H1 (cell line): Measurements from ENCODE around the gene ALOX15.

Experiments used
- CTCF ChIP-seq, 3 experiments: IDR thresholded peaks; 1 replicate in 2 of 3; 2 replicates in 1 of 3; pipeline versions ENCODE4 v1.5.1 to v1.6.1; 2011; ENCODE audit warnings: low read length in 3 of 3, mild to moderate bottlenecking in 3 of 3, inconsistent platforms in 2 of 3, low read depth in 1 of 3, moderate library complexity in 1 of 3; ENCODE audit not compliant: insufficient read depth in 1 of 3; ENCODE audit errors: control extremely low read depth in 1 of 3
- EGR1 ChIP-seq: IDR thresholded peaks from 2 replicates; pipeline ENCODE4 v1.6.1; 2011; ENCODE audit warnings: low read depth, low read length, borderline replicate concordance
- EZH2 ChIP-seq: fragments of 200-600 bp; sonication (generic); IDR thresholded peaks from 2 replicates; pipeline ENCODE4 v1.7.1; 2012; ENCODE audit warnings: low read depth, mild to moderate bottlenecking, moderate library complexity, low read length, inconsistent platforms; ENCODE audit not compliant: severe bottlenecking
- POLR2A ChIP-seq, 2 experiments: IDR thresholded peaks; 1 replicate in 1 of 2; 2 replicates in 1 of 2; pipeline ENCODE4 v1.6.1; 2011; ENCODE audit warnings: low read depth in 2 of 2, low read length in 2 of 2, mild to moderate bottlenecking in 2 of 2; ENCODE audit errors: control extremely low read depth in 1 of 2
- SAP30 ChIP-seq: fragments of 300-600 bp; sonication (generic); IDR thresholded peaks from 2 replicates; pipeline ENCODE4 v1.7.1; 2012; ENCODE audit warnings: low read length, moderate library complexity, mild to moderate bottlenecking, inconsistent platforms; ENCODE audit not compliant: insufficient read depth, insufficient replicate concordance
- SP2 ChIP-seq: IDR thresholded peaks from 2 replicates; pipeline ENCODE4 v1.6.1; 2012; ENCODE audit warnings: mild to moderate bottlenecking, low read length, inconsistent platforms

- TF ChIP-seq CTCF (IDR thresholded peaks at IDR 0.05; ENCODE audit: control extremely low read depth in 1 of 3, insufficient read depth in 1 of 3, low read depth in 1 of 3, low read length in 3 of 3) (no peak), POLR2A (IDR thresholded peaks at IDR 0.05; ENCODE audit: control extremely low read depth in 1 of 2, low read depth in 2 of 2, low read length in 2 of 2) (no peak), SP2 (no peak), EGR1 (no peak), SAP30 (no peak), EZH2 (no peak)
Measured at GRCh38 chr17:4645642-4646041, 4.2 kb upstream of the ALOX15 start.
